ENCODE results near the gene LRRC1. TPM values are rescaled to one million over a fixed set of nuclear protein-coding genes. Genes with fewer than 3 reads are reported as not detected.

Gene LRRC1
- total and polyA plus RNA-seq, 2 donors (not counting 1 experiment from before 2014, with no cell fraction given), result 3.4 to 8.9 TPM

DNA sequence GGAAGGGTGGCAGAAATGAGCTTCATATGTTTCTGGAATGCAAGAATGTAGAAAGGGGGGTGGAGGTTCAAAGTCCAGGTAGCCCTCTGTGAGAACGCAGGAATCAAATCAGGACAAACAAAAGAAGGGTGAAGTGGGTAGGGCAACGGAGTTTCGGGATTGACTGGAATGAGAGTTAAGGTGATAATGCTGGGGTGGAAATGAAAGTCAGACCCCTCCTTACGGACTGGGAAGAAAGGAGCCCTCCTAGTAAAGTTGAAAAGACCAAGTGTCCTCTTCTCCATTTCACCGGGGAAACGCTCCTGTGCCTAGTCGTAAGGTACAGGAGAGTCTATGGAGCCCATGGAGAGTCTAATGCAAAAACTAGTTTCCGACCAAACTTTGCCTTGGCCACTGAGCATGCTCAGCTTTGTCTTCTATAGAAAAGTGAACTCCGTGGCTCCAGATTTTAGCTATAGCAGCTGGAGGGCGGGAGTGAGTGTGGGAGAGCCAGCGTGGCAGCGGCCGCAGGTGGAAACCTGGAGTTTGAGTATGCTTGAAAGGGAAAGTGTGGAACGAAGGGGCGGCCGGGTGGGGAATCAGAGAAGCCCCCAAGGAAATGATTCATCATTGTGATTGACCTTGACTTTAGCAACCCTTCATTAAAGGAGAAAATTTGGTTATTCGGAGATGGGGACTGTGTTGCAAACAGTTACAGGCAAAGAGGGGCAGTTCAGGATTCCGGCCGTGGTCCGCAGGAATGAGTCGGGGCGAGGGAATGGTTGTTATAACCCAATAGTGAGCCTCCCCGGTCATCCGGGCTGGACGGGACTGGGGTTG lies 1.3 kb upstream of the LRRC1 start:
- Histone ChIP-seq H3K9ac (ENCODE audit: low read length) (peak overlapping the region; percentile 72), H3K27me3 (replicated peaks in 1 of 4; ENCODE audit: control extremely low read depth in 1 of 4, control insufficient read depth in 3 of 4, insufficient read depth in 4 of 4, low read length in 3 of 4) (peaks cover 0 to 3% (median 0%) of the 10 kb centered on the region in 4 experiments), H3K79me2 (ENCODE audit: control insufficient read depth, insufficient read depth, low read length) (peaks cover 3% of the 10 kb centered on the region), H3K4me3 (ENCODE audit: control extremely low read depth in 1 of 5, extremely low read depth in 1 of 5, insufficient read depth in 1 of 5, low read depth in 2 of 5, low read length in 4 of 5) (peak overlapping the region; percentile 76 to 91 (median 83)), H3K4me2 (replicated peaks; ENCODE audit: low read depth, low read length, poor library complexity, severe bottlenecking) (peak overlapping the region; percentile 91), H3K4me1 (ENCODE audit: control insufficient read depth in 2 of 2, insufficient read depth in 2 of 2, low read length in 2 of 2) (peaks cover 17 to 25% of the 10 kb centered on the region in 2 donors), H3K27ac (ENCODE audit: low read length in 2 of 2) (no peak overlapping the region), H4K20me1 (ENCODE audit: control insufficient read depth, insufficient read depth, low read length, poor library complexity, severe bottlenecking) (no peaks in the 10 kb centered on the region), H3K9me3 (ENCODE audit: control extremely low read depth in 1 of 3, control insufficient read depth in 2 of 3, insufficient read depth in 1 of 3, low read length in 2 of 3) (peaks cover 0 to 6% (median 3%) of the 10 kb centered on the region in 3 donors), H2AFZ (ENCODE audit: insufficient read depth, low read depth, low read length, poor library complexity, severe bottlenecking) (peak overlapping the region; percentile 94), H3K36me3 (replicated peaks in 1 of 2; ENCODE audit: control extremely low read depth in 1 of 2, control insufficient read depth in 1 of 2, extremely low read depth in 1 of 2, insufficient read depth in 2 of 2, low read length in 1 of 2) (no peaks in the 10 kb centered on the region)
- peak; percentile 55 for DNase-seq
- TF ChIP-seq, protein P1, sequence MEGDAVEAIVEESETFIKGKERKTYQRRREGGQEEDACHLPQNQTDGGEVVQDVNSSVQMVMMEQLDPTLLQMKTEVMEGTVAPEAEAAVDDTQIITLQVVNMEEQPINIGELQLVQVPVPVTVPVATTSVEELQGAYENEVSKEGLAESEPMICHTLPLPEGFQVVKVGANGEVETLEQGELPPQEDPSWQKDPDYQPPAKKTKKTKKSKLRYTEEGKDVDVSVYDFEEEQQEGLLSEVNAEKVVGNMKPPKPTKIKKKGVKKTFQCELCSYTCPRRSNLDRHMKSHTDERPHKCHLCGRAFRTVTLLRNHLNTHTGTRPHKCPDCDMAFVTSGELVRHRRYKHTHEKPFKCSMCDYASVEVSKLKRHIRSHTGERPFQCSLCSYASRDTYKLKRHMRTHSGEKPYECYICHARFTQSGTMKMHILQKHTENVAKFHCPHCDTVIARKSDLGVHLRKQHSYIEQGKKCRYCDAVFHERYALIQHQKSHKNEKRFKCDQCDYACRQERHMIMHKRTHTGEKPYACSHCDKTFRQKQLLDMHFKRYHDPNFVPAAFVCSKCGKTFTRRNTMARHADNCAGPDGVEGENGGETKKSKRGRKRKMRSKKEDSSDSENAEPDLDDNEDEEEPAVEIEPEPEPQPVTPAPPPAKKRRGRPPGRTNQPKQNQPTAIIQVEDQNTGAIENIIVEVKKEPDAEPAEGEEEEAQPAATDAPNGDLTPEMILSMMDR (IDR thresholded peaks at IDR 0.05), result no peak
- TF ChIP-seq EZH2 (IDR thresholded peaks at IDR 0.05; ENCODE audit: borderline replicate concordance, insufficient read depth, low read depth, low read length, poor library complexity, severe bottlenecking), result no peak
- CTCF ChIA-PET, result interaction anchor here (1.1 to 1.3 kb wide), 2 partner anchors 14 to 68 kb away, joined by 3 read pairs; no protein-coding TSS in a partner anchor
- peak; percentile 5 for ATAC-seq (ENCODE audit: low read depth)
- WGBS (ENCODE audit: insufficient coverage), result under 1% methylated on average over 21 of the region's 25 CpGs
- H3K27me3 Mint-ChIP-seq, result peaks cover 6% of the 10 kb centered on the region
- H3K4me1 Mint-ChIP-seq, result peaks cover 32% of the 10 kb centered on the region
- intact Hi-C loops (cut with micrococcal nuclease), result loop anchor here (1.0 to 5.0 kb wide), 5 partner anchors 22 to 1216 kb away; partner anchors contain the start of genes GCLC, GSTA4 and TRAM2
- peaks cover 4% of the 10 kb centered on the region for H3K9me3 Mint-ChIP-seq (ENCODE audit: insufficient read depth)
- peak overlapping the region; percentile 95 for H3K4me3 Mint-ChIP-seq
- POLR2A ChIA-PET, result no interaction called here
- peak overlapping the region; percentile 88 for H3K27ac Mint-ChIP-seq
